ENCODE data around the gene ADAMTS14. TPM values are rescaled to one million over a fixed set of nuclear protein-coding genes. Genes with fewer than 3 reads are reported as not detected.
A peak's percentile ranks its signal among the peaks of the same experiment; 100 is the strongest.

The ADAMTS14 gene
- total and polyA plus RNA-seq, 4 experiments from 2014 or later: not detected

DNA sequence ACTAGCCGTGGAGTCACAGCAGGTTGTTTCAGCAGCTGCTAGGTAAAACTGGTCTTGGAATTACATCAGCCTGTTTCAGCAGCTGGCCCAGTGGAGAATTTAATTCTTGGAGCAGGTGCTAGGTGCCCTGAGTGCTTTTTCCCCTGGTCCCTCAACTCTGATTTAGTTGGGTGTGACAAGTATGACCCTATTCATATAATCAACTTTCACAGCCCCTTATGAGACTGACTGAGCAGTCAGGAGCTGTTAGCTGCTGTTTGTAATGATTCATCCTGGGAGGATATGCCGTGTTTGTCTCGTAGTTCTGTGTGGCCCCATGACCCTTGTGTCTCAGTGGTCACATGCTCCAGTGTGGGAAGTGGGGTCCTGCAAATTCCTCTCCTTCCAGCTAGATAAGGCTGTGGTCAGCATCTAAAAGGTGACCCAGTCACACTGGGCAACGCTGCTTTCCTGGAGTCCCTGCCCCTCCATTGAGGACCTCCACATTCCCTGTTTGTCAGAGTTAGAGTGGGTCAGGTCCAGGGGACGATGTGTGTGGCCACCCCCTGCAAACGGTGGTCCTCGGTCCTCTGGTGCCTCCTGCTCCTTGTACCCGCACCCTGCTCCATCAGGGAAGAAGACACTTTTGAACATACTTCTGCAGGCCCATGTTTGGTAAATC, 84.5 kb downstream of the ADAMTS14 start:
- H3K27ac ChIP-seq (ENCODE audit: low read depth, low read length): no peak overlapping the region
- Mint-ChIP-seq H3K27ac (no peak overlapping the region), H3K4me1 (peaks cover 0 to 2% (median under 1%) of the 10 kb centered on the region in 4 donors), H3K27me3 (no peaks in the 10 kb centered on the region), H3K36me3 (no peaks in the 10 kb centered on the region), H3K4me3 (no peak overlapping the region), H3K9me3 (no peaks in the 10 kb centered on the region)
- no peaks in the 10 kb centered on the region for H3K36me3 ChIP-seq (ENCODE audit: insufficient read depth, low read length)
- H3K9me3 ChIP-seq (ENCODE audit: control insufficient read depth in 1 of 2, low read length in 2 of 2): no peaks in the 10 kb centered on the region
- DNase-seq: no peak
- POLR2A ChIA-PET (ENCODE audit: partially characterized antibody): no interaction called here
- no peaks in the 10 kb centered on the region for H3K27me3 ChIP-seq (ENCODE audit: insufficient read depth, low read length)
- no peak overlapping the region for H3K4me3 ChIP-seq (ENCODE audit: low read length in 2 of 2)
- CTCF ChIA-PET (ENCODE audit: partially characterized antibody): interaction anchor here (2.0 to 11.8 kb wide), 3 partner anchors 198 to 296 kb away, joined by 9 to 162 read pairs (median 28); no protein-coding TSS in a partner anchor
- intact Hi-C loops (cut with micrococcal nuclease): loop anchor here (5.0 to 10.0 kb wide), 2 partner anchors 372 to 535 kb away; partner anchors contain the start of gene LRRC20
- H3K4me1 ChIP-seq (ENCODE audit: insufficient read depth, low read length): no peaks in the 10 kb centered on the region

DNA sequence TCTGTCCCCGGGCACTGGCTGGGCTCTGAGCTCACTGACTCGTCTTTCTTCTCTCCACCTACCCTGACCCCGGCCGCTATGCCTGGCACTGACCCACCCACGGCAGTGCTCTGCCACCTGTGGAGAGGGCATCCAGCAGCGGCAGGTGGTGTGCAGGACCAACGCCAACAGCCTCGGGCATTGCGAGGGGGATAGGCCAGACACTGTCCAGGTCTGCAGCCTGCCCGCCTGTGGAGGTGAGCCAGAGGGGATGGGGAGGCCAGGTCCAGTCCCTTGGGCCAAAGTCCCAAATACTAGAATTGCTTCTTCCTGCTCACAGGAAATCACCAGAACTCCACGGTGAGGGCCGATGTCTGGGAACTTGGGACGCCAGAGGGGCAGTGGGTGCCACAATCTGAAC, 85.5 kb downstream of the ADAMTS14 start:
- no peak for DNase-seq
- CTCF ChIA-PET (ENCODE audit: partially characterized antibody): interaction anchor here (1.7 to 11.8 kb wide), 5 partner anchors 199 to 297 kb away, joined by 9 to 162 read pairs (median 14); no protein-coding TSS in a partner anchor

DNA sequence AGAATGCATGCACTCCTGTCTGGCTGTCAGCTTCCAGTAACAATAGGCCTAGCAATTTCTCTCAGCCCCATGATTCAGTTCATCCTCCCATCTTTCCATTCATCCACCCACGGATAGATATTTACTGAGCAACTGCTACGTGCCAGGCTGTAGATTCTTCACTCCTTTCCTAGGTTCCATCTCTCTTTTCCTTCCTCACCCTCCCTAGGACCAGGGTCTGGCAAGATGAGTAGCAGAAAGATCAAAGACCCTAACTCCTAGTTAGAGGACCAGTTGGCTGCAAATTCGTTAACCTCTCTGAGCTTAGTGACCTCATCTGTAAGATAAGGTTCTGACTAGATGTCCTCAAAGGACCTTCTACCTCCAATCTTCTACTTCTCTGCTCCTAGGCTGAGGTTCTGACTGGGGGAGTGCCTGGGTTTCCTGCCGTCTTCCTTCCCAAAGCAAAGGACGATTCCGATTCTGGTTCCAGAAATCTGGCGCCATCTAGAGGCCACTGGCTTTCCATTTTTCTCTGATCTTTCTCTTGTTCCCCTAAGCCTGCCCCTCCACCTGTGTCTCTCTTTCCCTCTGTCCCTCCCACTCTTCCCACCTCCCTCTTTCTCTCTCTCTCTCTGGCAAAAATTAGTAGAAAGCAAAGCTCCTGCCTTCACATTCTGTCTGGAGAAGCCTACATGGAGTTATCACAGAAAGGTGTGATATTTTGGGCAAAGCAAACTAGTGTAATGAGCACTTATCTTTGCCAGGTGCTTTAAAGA, 86.6 kb downstream of the ADAMTS14 start:
- H3K4me1 ChIP-seq (ENCODE audit: insufficient read depth, low read length): no peaks in the 10 kb centered on the region
- H3K27me3 ChIP-seq (ENCODE audit: insufficient read depth, low read length): no peaks in the 10 kb centered on the region
- Mint-ChIP-seq H3K4me3 (no peak overlapping the region), H3K36me3 (no peaks in the 10 kb centered on the region), H3K9me3 (no peaks in the 10 kb centered on the region), H3K4me1 (peaks cover 0 to 2% (median under 1%) of the 10 kb centered on the region in 4 donors), H3K27ac (no peak overlapping the region), H3K27me3 (no peaks in the 10 kb centered on the region)
- POLR2A ChIA-PET (ENCODE audit: partially characterized antibody): no interaction called here
- intact Hi-C loops (cut with micrococcal nuclease): loop anchor here (1.0 to 10.0 kb wide), 4 partner anchors 200 to 537 kb away; partner anchors contain the start of gene LRRC20
- H3K9me3 ChIP-seq (ENCODE audit: control insufficient read depth in 1 of 2, low read length in 2 of 2): no peaks in the 10 kb centered on the region
- H3K27ac ChIP-seq (ENCODE audit: low read depth, low read length): no peak overlapping the region
- DNase-seq: peak; percentile 43 to 62 (median 55)
- H3K36me3 ChIP-seq (ENCODE audit: insufficient read depth, low read length): no peaks in the 10 kb centered on the region
- no peak overlapping the region for H3K4me3 ChIP-seq (ENCODE audit: low read length in 2 of 2)
- CTCF ChIA-PET (ENCODE audit: partially characterized antibody): interaction anchor here (0.6 to 11.8 kb wide), 14 partner anchors 10 to 435 kb away, joined by 3 to 162 read pairs (median 4); no protein-coding TSS in a partner anchor

More for the DNA sequence above, 85.5 kb downstream of the ADAMTS14 start:
- Histone ChIP-seq H3K9me3 (ENCODE audit: control insufficient read depth in 1 of 2, low read length in 2 of 2) (no peaks in the 10 kb centered on the region), H3K27ac (ENCODE audit: low read depth, low read length) (no peak overlapping the region), H3K4me1 (ENCODE audit: insufficient read depth, low read length) (no peaks in the 10 kb centered on the region), H3K27me3 (ENCODE audit: insufficient read depth, low read length) (no peaks in the 10 kb centered on the region), H3K4me3 (ENCODE audit: low read length in 2 of 2) (no peak overlapping the region), H3K36me3 (ENCODE audit: insufficient read depth, low read length) (no peaks in the 10 kb centered on the region)
- H3K27me3 Mint-ChIP-seq: no peaks in the 10 kb centered on the region
- no peak overlapping the region for H3K4me3 Mint-ChIP-seq
- intact Hi-C loops (cut with micrococcal nuclease): loop anchor here (5.0 to 10.0 kb wide), 2 partner anchors 373 to 536 kb away; partner anchors contain the start of gene LRRC20
- no peaks in the 10 kb centered on the region for H3K36me3 Mint-ChIP-seq
- no peak overlapping the region for H3K27ac Mint-ChIP-seq
- POLR2A ChIA-PET (ENCODE audit: partially characterized antibody): no interaction called here
- no peaks in the 10 kb centered on the region for H3K9me3 Mint-ChIP-seq
- peaks cover 0 to 2% (median under 1%) of the 10 kb centered on the region in 4 donors for H3K4me1 Mint-ChIP-seq

DNA sequence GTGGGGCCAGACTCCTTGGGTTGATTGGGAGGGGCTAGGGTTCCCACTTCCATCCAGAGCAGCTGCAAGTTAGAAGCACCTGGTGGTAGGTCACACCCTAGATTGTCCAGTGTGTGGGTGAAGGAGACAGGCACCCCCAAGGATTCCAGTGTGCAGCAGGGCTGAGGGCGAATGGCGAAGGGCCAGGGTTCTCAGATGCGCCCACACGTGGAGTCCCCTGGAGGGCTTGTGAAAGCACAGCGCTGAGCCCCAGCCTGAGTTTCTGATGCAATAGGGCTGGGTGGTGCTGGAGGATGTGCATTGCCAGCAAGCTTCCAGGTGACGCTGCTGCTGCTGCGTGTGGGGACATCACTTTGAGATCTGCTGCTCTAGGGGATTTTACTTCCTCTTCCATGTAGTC, 87.5 kb downstream of the ADAMTS14 start:
- Mint-ChIP-seq H3K4me1 (peaks cover 0 to 2% (median under 1%) of the 10 kb centered on the region in 4 donors), H3K27ac (no peak overlapping the region), H3K27me3 (no peaks in the 10 kb centered on the region), H3K4me3 (no peak overlapping the region), H3K36me3 (no peaks in the 10 kb centered on the region), H3K9me3 (no peaks in the 10 kb centered on the region)
- H3K4me1 ChIP-seq (ENCODE audit: insufficient read depth, low read length): no peaks in the 10 kb centered on the region
- no peaks in the 10 kb centered on the region for H3K36me3 ChIP-seq (ENCODE audit: insufficient read depth, low read length)
- intact Hi-C loops (cut with micrococcal nuclease): loop anchor here (1.0 to 10.0 kb wide), 4 partner anchors 200 to 537 kb away; partner anchors contain the start of gene LRRC20
- no peak overlapping the region for H3K27ac ChIP-seq (ENCODE audit: low read depth, low read length)
- H3K4me3 ChIP-seq (ENCODE audit: low read length in 2 of 2): no peak overlapping the region
- DNase-seq: no peak
- CTCF ChIA-PET (ENCODE audit: partially characterized antibody): interaction anchor here (0.6 to 11.8 kb wide), 8 partner anchors 184 to 305 kb away, joined by 3 to 162 read pairs (median 11); no protein-coding TSS in a partner anchor
- no peaks in the 10 kb centered on the region for H3K27me3 ChIP-seq (ENCODE audit: insufficient read depth, low read length)
- POLR2A ChIA-PET (ENCODE audit: partially characterized antibody): no interaction called here
- H3K9me3 ChIP-seq (ENCODE audit: control insufficient read depth in 1 of 2, low read length in 2 of 2): no peaks in the 10 kb centered on the region

DNA sequence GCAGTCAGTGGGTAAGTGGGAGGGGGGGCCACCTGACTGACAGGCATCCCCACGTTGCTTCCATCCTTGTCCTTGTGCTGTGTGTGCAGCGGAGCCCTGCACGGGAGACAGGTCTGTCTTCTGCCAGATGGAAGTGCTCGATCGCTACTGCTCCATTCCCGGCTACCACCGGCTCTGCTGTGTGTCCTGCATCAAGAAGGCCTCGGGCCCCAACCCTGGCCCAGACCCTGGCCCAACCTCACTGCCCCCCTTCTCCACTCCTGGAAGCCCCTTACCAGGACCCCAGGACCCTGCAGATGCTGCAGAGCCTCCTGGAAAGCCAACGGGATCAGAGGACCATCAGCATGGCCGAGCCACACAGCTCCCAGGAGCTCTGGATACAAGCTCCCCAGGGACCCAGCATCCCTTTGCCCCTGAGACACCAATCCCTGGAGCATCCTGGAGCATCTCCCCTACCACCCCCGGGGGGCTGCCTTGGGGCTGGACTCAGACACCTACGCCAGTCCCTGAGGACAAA, 88.0 kb downstream of the ADAMTS14 start:
- Mint-ChIP-seq H3K36me3 (no peaks in the 10 kb centered on the region), H3K4me1 (peaks cover 0 to 2% (median under 1%) of the 10 kb centered on the region in 4 donors), H3K4me3 (no peak overlapping the region), H3K27ac (no peak overlapping the region), H3K9me3 (peaks cover 0 to under 1% (median under 1%) of the 10 kb centered on the region in 8 donors), H3K27me3 (no peaks in the 10 kb centered on the region)
- no peaks in the 10 kb centered on the region for H3K4me1 ChIP-seq (ENCODE audit: insufficient read depth, low read length)
- H3K9me3 ChIP-seq (ENCODE audit: control insufficient read depth in 1 of 2, low read length in 2 of 2): no peaks in the 10 kb centered on the region
- DNase-seq: no peak
- ChIA-PET CTCF (ENCODE audit: partially characterized antibody) (interaction anchor here (0.8 to 11.8 kb wide), 4 partner anchors 10 to 299 kb away, joined by 4 to 162 read pairs (median 18); no protein-coding TSS in a partner anchor), POLR2A (ENCODE audit: partially characterized antibody) (no interaction called here)
- no peak overlapping the region for H3K27ac ChIP-seq (ENCODE audit: low read depth, low read length)
- intact Hi-C loops (cut with micrococcal nuclease): no loop called here
- no peaks in the 10 kb centered on the region for H3K36me3 ChIP-seq (ENCODE audit: insufficient read depth, low read length)
- no peak overlapping the region for H3K4me3 ChIP-seq (ENCODE audit: low read length in 2 of 2)
- H3K27me3 ChIP-seq (ENCODE audit: insufficient read depth, low read length): no peaks in the 10 kb centered on the region

DNA sequence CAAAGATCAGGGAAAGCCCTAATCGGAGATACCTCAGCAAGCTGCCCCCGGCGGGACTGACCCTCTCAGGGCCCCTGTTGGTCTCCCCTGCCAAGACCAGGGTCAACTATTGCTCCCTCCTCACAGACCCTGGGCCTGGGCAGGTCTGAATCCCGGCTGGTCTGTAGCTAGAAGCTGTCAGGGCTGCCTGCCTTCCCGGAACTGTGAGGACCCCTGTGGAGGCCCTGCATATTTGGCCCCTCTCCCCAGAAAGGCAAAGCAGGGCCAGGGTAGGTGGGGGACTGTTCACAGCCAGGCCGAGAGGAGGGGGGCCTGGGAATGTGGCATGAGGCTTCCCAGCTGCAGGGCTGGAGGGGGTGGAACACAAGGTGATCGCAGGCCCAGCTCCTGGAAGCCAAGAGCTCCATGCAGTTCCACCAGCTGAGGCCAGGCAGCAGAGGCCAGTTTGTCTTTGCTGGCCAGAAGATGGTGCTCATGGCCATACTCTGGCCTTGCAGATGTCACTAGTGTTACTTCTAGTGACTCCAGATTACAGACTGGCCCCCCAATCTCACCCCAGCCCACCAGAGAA, 88.8 kb downstream of the ADAMTS14 start:
- POLR2A ChIA-PET (ENCODE audit: partially characterized antibody): no interaction called here
- Mint-ChIP-seq H3K4me3 (no peak overlapping the region), H3K27ac (peak overlapping the region in 2 of 7 donors; percentile 12 to 43), H3K4me1 (peaks cover 0 to 2% (median under 1%) of the 10 kb centered on the region in 4 donors), H3K27me3 (no peaks in the 10 kb centered on the region), H3K36me3 (no peaks in the 10 kb centered on the region), H3K9me3 (peaks cover 0 to 9% (median 2%) of the 10 kb centered on the region in 8 donors)
- no peak overlapping the region for H3K4me3 ChIP-seq (ENCODE audit: low read length in 2 of 2)
- H3K4me1 ChIP-seq (ENCODE audit: insufficient read depth, low read length): no peaks in the 10 kb centered on the region
- intact Hi-C loops (cut with micrococcal nuclease): no loop called here
- no peaks in the 10 kb centered on the region for H3K27me3 ChIP-seq (ENCODE audit: insufficient read depth, low read length)
- no peak overlapping the region for H3K27ac ChIP-seq (ENCODE audit: low read depth, low read length)
- no peaks in the 10 kb centered on the region for H3K36me3 ChIP-seq (ENCODE audit: insufficient read depth, low read length)
- no peak for DNase-seq
- CTCF ChIA-PET (ENCODE audit: partially characterized antibody): interaction anchor here (0.8 to 11.8 kb wide), 4 partner anchors 9 to 300 kb away, joined by 4 to 162 read pairs (median 18); no protein-coding TSS in a partner anchor
- H3K9me3 ChIP-seq (ENCODE audit: control insufficient read depth in 1 of 2, low read length in 2 of 2): no peaks in the 10 kb centered on the region

Data from CD4-positive, alpha-beta memory T cell (primary cell).